Peyer's patch (tissue), 4 donors: ENCODE measurements around the gene KCNAB1.

Experiments
- CTCF ChIP-seq, 6 experiments: fragments of 450-650 bp in 4 of 6; fragments of 200-600 bp in 2 of 6; sonication (generic) in 1 of 6; IDR thresholded peaks; one replicate each; pipeline ENCODE4 v1.5.1; 2017 to 2019; ENCODE audit warnings: antibody characterized with exemption in 6 of 6, mild to moderate bottlenecking in 3 of 6, moderate library complexity in 1 of 6
- POLR2A ChIP-seq, 2 donors: fragments of 450-650 bp; IDR thresholded peaks; one replicate each; pipeline ENCODE4 v1.5.1; 2017; ENCODE audit warnings: antibody characterized with exemption in 2 of 2, mild to moderate bottlenecking in 2 of 2, moderate library complexity in 2 of 2

- TF ChIP-seq CTCF (IDR thresholded peaks at IDR 0.05) = no peak
- TF ChIP-seq POLR2A (IDR thresholded peaks at IDR 0.05) = no peak
Measured at GRCh38 chr3:156416846-156417558, 296.6 kb downstream of the KCNAB1 start.
